Trophoblast cell (in vitro differentiated cells and primary cell): ENCODE results near the gene OR2T27. TPM values are rescaled to one million over a fixed set of nuclear protein-coding genes. Genes with fewer than 3 reads are reported as not detected.
"Not testable (repeated sequence)": the region's sequence is repeated elsewhere in the genome, so short reads cannot be mapped to it uniquely, and the experiment has no call there.

Experiments
- DNase-seq, 2 donors: peaks; one replicate each; pipeline ENCODE4 v3.0.0-alpha.2; 2016
- H2AFZ ChIP-seq: 2 replicates; pipeline ENCODE4 v1.6.1; 2013; ENCODE audit warnings: low read length, moderate library complexity, mild to moderate bottlenecking; ENCODE audit not compliant: insufficient read depth, poor library complexity
- H2AK5ac ChIP-seq: 2 replicates; pipeline ENCODE4 v1.6.1; 2013; ENCODE audit warnings: mild to moderate bottlenecking, low read length
- H2BK120ac ChIP-seq: 2 replicates; pipeline ENCODE4 v1.6.1; 2013; ENCODE audit warnings: low read length, mild to moderate bottlenecking, moderate library complexity; ENCODE audit not compliant: insufficient read depth, poor library complexity
- H2BK12ac ChIP-seq: 2 replicates; pipeline ENCODE4 v1.6.1; 2013; ENCODE audit warnings: mild to moderate bottlenecking, low read length, moderate library complexity
- H2BK5ac ChIP-seq: 2 replicates; pipeline ENCODE4 v1.6.1; 2013; ENCODE audit warnings: low read length, low read depth, moderate library complexity, mild to moderate bottlenecking; ENCODE audit not compliant: poor library complexity
- H3K14ac ChIP-seq: 2 replicates; pipeline ENCODE4 v1.6.1; 2013; ENCODE audit warnings: mild to moderate bottlenecking, low read length
- H3K18ac ChIP-seq: 2 replicates; pipeline ENCODE4 v1.6.1; 2013; ENCODE audit warnings: mild to moderate bottlenecking, low read length
- H3K23ac ChIP-seq: 2 replicates; pipeline ENCODE4 v1.6.1; 2013; ENCODE audit warnings: low read length
- H3K27ac ChIP-seq: 2 replicates; pipeline ENCODE4 v1.5.1; 2013; ENCODE audit warnings: low read depth, mild to moderate bottlenecking, inconsistent platforms, low read length, moderate library complexity
- H3K27me3 ChIP-seq: 2 replicates; pipeline ENCODE4 v1.6.1; 2013; ENCODE audit warnings: inconsistent platforms, mild to moderate bottlenecking, low read length, moderate library complexity; ENCODE audit not compliant: insufficient read depth
- H3K36me3 ChIP-seq, 2 experiments: 1 replicate in 1 of 2; 2 replicates in 1 of 2; pipeline ENCODE4 v1.6.1; 2013; ENCODE audit warnings: low read length in 2 of 2, mild to moderate bottlenecking in 2 of 2, moderate library complexity in 1 of 2; ENCODE audit not compliant: insufficient read depth in 2 of 2, control insufficient read depth in 1 of 2
- H3K4ac ChIP-seq: 2 replicates; pipeline ENCODE4 v1.6.1; 2013; ENCODE audit warnings: low read depth, mild to moderate bottlenecking, low read length, moderate library complexity
- H3K4me1 ChIP-seq, 2 experiments: 1 replicate in 1 of 2; 2 replicates in 1 of 2; pipeline ENCODE4 v1.6.1; 2013; ENCODE audit warnings: low read length in 2 of 2, mild to moderate bottlenecking in 2 of 2, moderate library complexity in 1 of 2; ENCODE audit not compliant: insufficient read depth in 2 of 2, control insufficient read depth in 1 of 2
- H3K4me2 ChIP-seq: 2 replicates; pipeline ENCODE4 v1.6.1; 2013; ENCODE audit warnings: inconsistent platforms, mild to moderate bottlenecking, low read length, moderate library complexity
- H3K4me3 ChIP-seq: 2 replicates; pipeline ENCODE4 v1.5.1; 2013; ENCODE audit warnings: mild to moderate bottlenecking, low read depth, low read length, inconsistent platforms
- H3K79me1 ChIP-seq: one replicate; pipeline ENCODE4 v1.6.1; 2013; ENCODE audit warnings: low read length
- H3K79me2 ChIP-seq: 2 replicates; pipeline ENCODE4 v1.6.1; 2013; ENCODE audit warnings: low read length, mild to moderate bottlenecking; ENCODE audit not compliant: control insufficient read depth, insufficient read depth, poor library complexity
- H3K9ac ChIP-seq: 2 replicates; pipeline ENCODE4 v1.6.1; 2013; ENCODE audit warnings: mild to moderate bottlenecking, low read length
- H3K9me3 ChIP-seq: 2 replicates; pipeline ENCODE4 v1.6.1; 2013; ENCODE audit warnings: low read depth, mild to moderate bottlenecking, control low read depth, inconsistent platforms, low read length; ENCODE audit not compliant: insufficient read depth
- H4K12ac ChIP-seq: 2 replicates; pipeline ENCODE4 v1.6.1; 2013; ENCODE audit warnings: low read depth, mild to moderate bottlenecking, low read length, moderate library complexity
- H4K8ac ChIP-seq: 2 replicates; pipeline ENCODE4 v1.6.1; 2013; ENCODE audit warnings: low read depth, mild to moderate bottlenecking, low read length, moderate library complexity
- H4K91ac ChIP-seq: one replicate; pipeline ENCODE4 v1.6.1; 2013; ENCODE audit warnings: low read depth, mild to moderate bottlenecking, low read length, moderate library complexity
- WGBS: extraction: QIAGEN DNeasy Blood & Tissue Kit; methylation state at CpG from one replicate; pipeline ENCODE4 v1.1.7; 2013; ENCODE audit warnings: missing lambda C conversion rate; ENCODE audit not compliant: insufficient read length, insufficient coverage; ENCODE audit errors: extremely low coverage; 5-methylcytosine and 5-hydroxymethylcytosine counted together
- polyA plus RNA-seq: library from polyadenylated mRNA; stranded (reverse); fragments of 200-250 nt; gene quantifications from 2 replicates; pipeline ENCODE4 v1.2.3, GENCODE V29; 2013

Gene OR2T27, protein sequence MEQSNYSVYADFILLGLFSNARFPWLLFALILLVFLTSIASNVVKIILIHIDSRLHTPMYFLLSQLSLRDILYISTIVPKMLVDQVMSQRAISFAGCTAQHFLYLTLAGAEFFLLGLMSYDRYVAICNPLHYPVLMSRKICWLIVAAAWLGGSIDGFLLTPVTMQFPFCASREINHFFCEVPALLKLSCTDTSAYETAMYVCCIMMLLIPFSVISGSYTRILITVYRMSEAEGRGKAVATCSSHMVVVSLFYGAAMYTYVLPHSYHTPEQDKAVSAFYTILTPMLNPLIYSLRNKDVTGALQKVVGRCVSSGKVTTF
- not detected in 2 replicates for polyA plus RNA-seq

DNA sequence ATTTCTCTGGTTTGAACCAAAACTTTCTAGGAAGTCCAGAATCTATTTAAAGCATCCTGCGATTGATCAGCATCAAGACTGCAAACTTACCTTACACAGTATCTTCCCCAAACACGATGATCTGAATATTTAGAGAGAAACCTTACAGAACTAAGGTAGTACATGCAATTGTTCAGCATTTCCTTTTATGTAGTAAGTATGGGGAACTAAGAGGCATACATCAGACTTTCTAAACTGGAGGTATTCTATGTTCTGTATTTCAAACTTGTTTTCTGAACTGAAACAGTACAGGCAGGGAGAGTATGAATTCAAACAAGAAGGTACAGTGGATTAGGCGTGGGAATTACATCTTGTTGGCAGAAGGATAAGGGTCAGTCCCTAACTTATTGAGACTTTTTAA is at the start of gene OR2T27:
Gene OR2T27 (minus strand): TSS at position 175 of the 400 bp plus-strand sequence. CDS start 4,644 bp downstream, outside the sequence.
- H3K14ac ChIP-seq, H2BK12ac ChIP-seq, H3K79me2 ChIP-seq, H4K91ac ChIP-seq, H4K12ac ChIP-seq, H3K9ac ChIP-seq, H3K4me3 ChIP-seq, H3K4ac ChIP-seq, H3K27ac ChIP-seq, H2AFZ ChIP-seq, H3K36me3 ChIP-seq, H3K4me2 ChIP-seq, H3K23ac ChIP-seq, H3K27me3 ChIP-seq, H3K9me3 ChIP-seq, H2BK5ac ChIP-seq, DNase-seq, H2AK5ac ChIP-seq, H4K8ac ChIP-seq, H2BK120ac ChIP-seq, H3K4me1 ChIP-seq, H3K18ac ChIP-seq, H3K79me1 ChIP-seq: not testable (repeated sequence)
- WGBS, result no CpG with 5 or more reads among the region's 3 CpGs

DNA sequence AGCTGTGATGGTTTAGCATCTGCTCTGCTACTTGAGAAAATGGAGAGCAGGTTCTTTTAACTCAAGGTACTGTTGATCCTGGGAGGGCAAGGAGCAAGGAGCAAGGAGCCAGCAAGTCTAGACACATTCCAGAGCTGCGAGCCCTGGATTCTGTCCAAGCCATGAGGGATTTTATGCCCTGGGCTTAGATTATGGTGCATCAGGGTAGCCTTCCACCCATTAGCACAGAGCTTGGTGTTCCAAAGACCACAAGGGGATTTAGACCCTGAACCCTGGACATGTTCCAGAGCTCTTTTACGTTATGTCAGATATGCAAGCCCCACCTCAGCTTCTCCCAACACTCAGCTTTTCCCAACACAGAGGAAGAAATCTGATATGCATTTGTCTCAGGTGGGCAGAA is 49.3 kb upstream of the OR2T27 start:
- H3K79me2 ChIP-seq, result no peaks in the 10 kb centered on the region
- no peak overlapping the region for H4K12ac ChIP-seq
- no peak overlapping the region for H3K4me2 ChIP-seq
- H3K36me3 ChIP-seq, result peaks cover 0 to 2% of the 10 kb centered on the region in 2 experiments
- H3K4me3 ChIP-seq, result no peak overlapping the region
- H3K4ac ChIP-seq, result no peak overlapping the region
- H4K91ac ChIP-seq, result no peak overlapping the region
- no CpG with 5 or more reads among the region's 2 CpGs for WGBS
- no peaks in the 10 kb centered on the region for H3K27me3 ChIP-seq
- H4K8ac ChIP-seq, result no peak overlapping the region
- H2AFZ ChIP-seq, result no peak overlapping the region
- no peak overlapping the region for H2BK12ac ChIP-seq
- no peak overlapping the region for H3K27ac ChIP-seq
- no peaks in the 10 kb centered on the region for H3K4me1 ChIP-seq
- H3K9ac ChIP-seq, result no peak overlapping the region
- H3K14ac ChIP-seq, result no peak overlapping the region
- DNase-seq, result no peak
- H2AK5ac ChIP-seq, result no peak overlapping the region
- H2BK120ac ChIP-seq, result no peak overlapping the region
- peaks cover 20% of the 10 kb centered on the region for H3K9me3 ChIP-seq
- no peak overlapping the region for H2BK5ac ChIP-seq
- H3K79me1 ChIP-seq, result no peaks in the 10 kb centered on the region
- no peak overlapping the region for H3K23ac ChIP-seq
- H3K18ac ChIP-seq, result no peak overlapping the region

DNA sequence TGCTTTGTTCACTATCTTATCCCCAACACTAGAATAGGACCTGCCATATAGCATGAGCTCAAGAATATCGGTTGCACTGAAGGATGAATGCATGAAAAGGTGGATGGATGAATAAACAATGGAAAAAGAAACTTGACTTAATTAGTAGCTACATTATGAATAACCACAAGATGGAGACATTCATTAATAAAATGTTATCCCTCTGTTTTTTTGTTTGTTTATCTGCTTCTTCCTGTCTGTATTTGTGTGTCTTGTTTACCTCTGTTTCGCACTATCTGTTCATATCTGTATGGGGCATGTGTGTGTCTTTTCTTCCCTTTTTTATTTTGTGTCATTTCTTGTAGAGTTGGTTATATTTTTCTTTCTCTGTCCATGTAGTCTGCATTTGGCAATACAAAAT is 48.3 kb upstream of the OR2T27 start:
- no peak overlapping the region for H3K18ac ChIP-seq
- no peak overlapping the region for H2AFZ ChIP-seq
- no peak overlapping the region for H3K4me2 ChIP-seq
- no peak overlapping the region for H2AK5ac ChIP-seq
- H2BK12ac ChIP-seq, result no peak overlapping the region
- H3K27ac ChIP-seq, result no peak overlapping the region
- H3K36me3 ChIP-seq, result peaks cover 0 to 2% of the 10 kb centered on the region in 2 experiments
- no peak overlapping the region for H3K14ac ChIP-seq
- H3K4ac ChIP-seq, result no peak overlapping the region
- H2BK5ac ChIP-seq, result no peak overlapping the region
- no peaks in the 10 kb centered on the region for H3K79me2 ChIP-seq
- WGBS, result no CpG with 5 or more reads among the region's 2 CpGs
- no peak overlapping the region for H3K9ac ChIP-seq
- no peaks in the 10 kb centered on the region for H3K79me1 ChIP-seq
- peaks cover 18% of the 10 kb centered on the region for H3K9me3 ChIP-seq
- no peak overlapping the region for H4K12ac ChIP-seq
- H2BK120ac ChIP-seq, result no peak overlapping the region
- H4K8ac ChIP-seq, result no peak overlapping the region
- H3K23ac ChIP-seq, result no peak overlapping the region
- no peaks in the 10 kb centered on the region for H3K4me1 ChIP-seq
- no peaks in the 10 kb centered on the region for H3K27me3 ChIP-seq
- no peak overlapping the region for H4K91ac ChIP-seq
- no peak overlapping the region for H3K4me3 ChIP-seq
- peak in 1 of 2 donors; percentile 21 for DNase-seq

DNA sequence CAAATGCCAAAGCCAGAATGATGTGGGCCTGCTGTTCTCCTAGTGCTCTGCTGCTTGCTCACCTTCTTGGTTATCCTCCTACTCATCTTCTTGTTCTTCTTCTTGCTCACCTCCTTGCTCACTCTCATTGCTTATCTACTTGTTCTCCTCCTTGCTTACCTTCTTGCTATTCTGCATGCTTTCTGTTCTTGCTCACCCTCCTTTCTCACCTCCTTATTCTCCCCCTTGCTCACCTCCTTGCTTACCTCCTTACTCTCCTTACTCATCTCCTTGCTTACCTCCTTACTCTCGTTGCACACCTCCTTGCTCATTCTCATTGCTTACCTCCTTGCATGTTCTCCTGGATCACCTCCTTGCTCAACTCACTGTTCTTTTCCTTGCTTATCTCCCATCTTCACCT is 47.4 kb upstream of the OR2T27 start, which contains the start of gene OR14I1:
Gene OR14I1 (minus strand): TSS at position 53 of the 400 bp plus-strand sequence.
- Histone ChIP-seq H3K27ac (no peak within 1 kb of the TSS), H3K9ac (no peak within 1 kb of the TSS), H2AFZ (no peak within 1 kb of the TSS), H4K8ac (no peak within 1 kb of the TSS), H4K91ac (no peak within 1 kb of the TSS), H2BK120ac (no peak within 1 kb of the TSS), H3K14ac (no peak within 1 kb of the TSS), H3K23ac (no peak within 1 kb of the TSS), H2BK5ac (no peak within 1 kb of the TSS), H3K4me3 (no peak within 1 kb of the TSS), H3K4me1 (no peaks in the 10 kb centered on the region), H3K9me3 (peaks cover 18% of the 10 kb centered on the region), H3K18ac (no peak within 1 kb of the TSS), H3K27me3 (no peaks in the 10 kb centered on the region), H3K4ac (no peak within 1 kb of the TSS), H2AK5ac (no peak within 1 kb of the TSS), H4K12ac (no peak within 1 kb of the TSS), H2BK12ac (no peak within 1 kb of the TSS), H3K79me1 (no peaks in the 10 kb centered on the region), H3K4me2 (no peak within 1 kb of the TSS), H3K79me2 (no peaks in the 10 kb centered on the region), H3K36me3 (peaks cover 0 to 2% of the 10 kb centered on the region in 2 experiments)
- DNase-seq, result no peak
- no CpG with 5 or more reads among the region's 1 CpG for WGBS
